Measurements from ENCODE around the gene COMMD7.

Gene COMMD7

GRCh38 chr20:32655903-32656512 lies 87.3 kb downstream of the COMMD7 start:
- no peak for ATAC-seq (replicated peaks; ENCODE audit: extremely low read depth, poor library complexity, severe bottlenecking)

GRCh38 chr20:32652739-32653526 lies 90.3 kb downstream of the COMMD7 start:
- H3K4me1 Mint-ChIP-seq = peaks cover 3% of the 10 kb centered on the region
- H3K27ac Mint-ChIP-seq (ENCODE audit: low read depth) = no peak overlapping the region
- no peaks in the 10 kb centered on the region for H3K27me3 Mint-ChIP-seq
- no peaks in the 10 kb centered on the region for H3K36me3 Mint-ChIP-seq (ENCODE audit: insufficient read depth)
- ATAC-seq (replicated peaks; ENCODE audit: extremely low read depth, poor library complexity, severe bottlenecking) = peak; percentile 95
- peak; percentile 79 to 87 for DNase-seq (ENCODE audit: low spot score in 2 of 2)
- no peak overlapping the region for H3K4me3 Mint-ChIP-seq
- H3K9me3 Mint-ChIP-seq = no peaks in the 10 kb centered on the region

More at GRCh38 chr20:32655903-32656512, 87.3 kb downstream of the COMMD7 start:
- Mint-ChIP-seq H3K27me3 (no peaks in the 10 kb centered on the region), H3K27ac (ENCODE audit: low read depth) (no peak overlapping the region), H3K4me3 (no peak overlapping the region), H3K9me3 (no peaks in the 10 kb centered on the region), H3K36me3 (ENCODE audit: insufficient read depth) (no peaks in the 10 kb centered on the region), H3K4me1 (peaks cover 3% of the 10 kb centered on the region)
- DNase-seq (ENCODE audit: low spot score in 2 of 2) = no peak

Data from central memory CD8-positive, alpha-beta T cell (primary cell).